ENCODE measurements around the gene EPN3.

The EPN3 gene

GRCh38 chr17:50513495-50513894 is 19.0 kb upstream of the EPN3 start:
- no peak for DNase-seq

GRCh38 chr17:50514388-50514787 is 18.1 kb upstream of the EPN3 start:
- DNase-seq = no peak

- DNase-seq = no peak
Observed at GRCh38 chr17:50514936-50515702, 17.4 kb upstream of the EPN3 start.

- no peak for DNase-seq
Observed at GRCh38 chr17:50517011-50517410, 15.5 kb upstream of the EPN3 start.

GRCh38 chr17:50517504-50518383 is 14.8 kb upstream of the EPN3 start:
- DNase-seq = no peak

GRCh38 chr17:50518384-50519023 is 14.0 kb upstream of the EPN3 start:
- no peak for DNase-seq

GRCh38 chr17:50519141-50519834 is 13.2 kb upstream of the EPN3 start:
- DNase-seq = no peak

- DNase-seq = no peak
Observed at GRCh38 chr17:50520483-50520882, 12.1 kb upstream of the EPN3 start.

GRCh38 chr17:50521514-50521913 is 11.0 kb upstream of the EPN3 start:
- DNase-seq = no peak

- DNase-seq = no peak
Observed at GRCh38 chr17:50522766-50523165, 9.8 kb upstream of the EPN3 start.

- DNase-seq = no peak
Observed at GRCh38 chr17:50523208-50523607, 9.3 kb upstream of the EPN3 start.

GRCh38 chr17:50524838-50525237 is 7.7 kb upstream of the EPN3 start:
- DNase-seq = no peak

- no peak for DNase-seq
Observed at GRCh38 chr17:50527155-50527762, 5.3 kb upstream of the EPN3 start.

GRCh38 chr17:50527949-50528474 is 4.5 kb upstream of the EPN3 start:
- no peak for DNase-seq

GRCh38 chr17:50529849-50530248 is 2.7 kb upstream of the EPN3 start:
- DNase-seq = no peak

GRCh38 chr17:50531428-50532025 is 1.0 kb upstream of the EPN3 start:
- no peak for DNase-seq

- DNase-seq = no peak
Observed at GRCh38 chr17:50533185-50533584, 650 bp downstream of the EPN3 start.

GRCh38 chr17:50533720-50534148 is 1.2 kb downstream of the EPN3 start:
- DNase-seq = peak; percentile 53

GRCh38 chr17:50534222-50534978 is 1.9 kb downstream of the EPN3 start:
- no peak for DNase-seq

GRCh38 chr17:50534979-50535326 is 2.4 kb downstream of the EPN3 start:
- no peak for DNase-seq

- no peak for DNase-seq
Observed at GRCh38 chr17:50535407-50535806, 2.9 kb downstream of the EPN3 start.
